Measurements from ENCODE around the gene LYRM7.

- TF ChIP-seq CTCF (IDR thresholded peaks at IDR 0.05 in 2 of 3, conservative IDR thresholded peaks at IDR 0.05 in 1 of 3; ENCODE audit: control insufficient read depth in 2 of 3, extremely low read depth in 1 of 3, insufficient read depth in 1 of 3, low read depth in 3 of 3, low read length in 3 of 3), result no peak
- TF ChIP-seq PAX5 (IDR thresholded peaks at IDR 0.05; ENCODE audit: borderline replicate concordance, low read depth, low read length), result no peak
- TF ChIP-seq ATF2 (IDR thresholded peaks at IDR 0.05; ENCODE audit: low read length), result no peak
- no peak for TF ChIP-seq REST (IDR thresholded peaks at IDR 0.05; ENCODE audit: low read depth, low read length)
- TF ChIP-seq CBX3 (IDR thresholded peaks at IDR 0.05; ENCODE audit: borderline replicate concordance, low read depth), result no peak
- TF ChIP-seq EZH2 (IDR thresholded peaks at IDR 0.05; ENCODE audit: borderline replicate concordance, control insufficient read depth, low read depth, low read length), result no peak
- TF ChIP-seq NR2C2 (IDR thresholded peaks at IDR 0.05; ENCODE audit: borderline replicate concordance, control insufficient read depth, insufficient read length, low read depth), result no peak
- TF ChIP-seq ZBTB11 (CRISPR knock-in tag; IDR thresholded peaks at IDR 0.05), result no peak
- no peak for TF ChIP-seq KAT2A (conservative IDR thresholded peaks at IDR 0.05; ENCODE audit: control insufficient read depth, low read depth, low read length)
- TF ChIP-seq PBX3 (IDR thresholded peaks at IDR 0.05; ENCODE audit: insufficient replicate concordance, low read depth, low read length), result no peak
- no peak for TF ChIP-seq CBX5 (IDR thresholded peaks at IDR 0.05; ENCODE audit: low read depth)
- TF ChIP-seq POLR2AphosphoS5 (IDR thresholded peaks at IDR 0.05; ENCODE audit: low read length), result no peak
These were observed 72.0 kb downstream of the LYRM7 start for GRCh38 chr5:131242728-131243255.
